Liver (tissue), 9 donors: ENCODE measurements around the gene MCMBP. TPM values are rescaled to one million over a fixed set of nuclear protein-coding genes. Genes with fewer than 3 reads are reported as not detected.
A peak's percentile ranks its signal among the peaks of the same experiment; 100 is the strongest.

Experiments used
- DNase-seq: peaks from one replicate; pipeline ENCODE4 v3.0.0-alpha.2; 2017; ENCODE audit warnings: low spot score
- H3K27ac ChIP-seq, 2 donors: one replicate each; pipeline ENCODE4 v1.7.0; 2013; ENCODE audit warnings: inconsistent platforms in 2 of 2, low read length in 2 of 2, control low read depth in 1 of 2, low read depth in 1 of 2, mild to moderate bottlenecking in 1 of 2
- H3K27me3 ChIP-seq, 4 donors: one replicate each; pipeline versions ENCODE4 v1.6.1 to v1.7.0; 2013; ENCODE audit warnings: low read length in 3 of 4, inconsistent platforms in 1 of 4, mild to moderate bottlenecking in 1 of 4, moderate library complexity in 1 of 4; ENCODE audit not compliant: control insufficient read depth in 4 of 4, insufficient read depth in 4 of 4
- H3K36me3 ChIP-seq, 4 donors: one replicate each; pipeline versions ENCODE4 v1.6.1 to v1.7.0; 2013; ENCODE audit warnings: low read length in 3 of 4, mild to moderate bottlenecking in 3 of 4, low read depth in 1 of 4, moderate library complexity in 1 of 4; ENCODE audit not compliant: control insufficient read depth in 4 of 4, insufficient read depth in 3 of 4
- H3K4me1 ChIP-seq, 4 donors: one replicate each; pipeline versions ENCODE4 v1.6.1 to v1.7.0; 2013; ENCODE audit warnings: low read length in 3 of 4, mild to moderate bottlenecking in 3 of 4, moderate library complexity in 1 of 4; ENCODE audit not compliant: control insufficient read depth in 4 of 4, insufficient read depth in 4 of 4
- H3K4me3 ChIP-seq, 3 donors: one replicate each; pipeline versions ENCODE4 v1.6.1 to v1.7.0; 2013; ENCODE audit warnings: low read length in 3 of 3, control low read depth in 1 of 3, low read depth in 1 of 3, mild to moderate bottlenecking in 1 of 3
- H3K9ac ChIP-seq, 2 donors: one replicate each; pipeline ENCODE4 v1.7.0; 2013; ENCODE audit warnings: low read length in 2 of 2, mild to moderate bottlenecking in 2 of 2, moderate library complexity in 2 of 2, control low read depth in 1 of 2, low read depth in 1 of 2
- H3K9me3 ChIP-seq, 4 donors: one replicate each; pipeline versions ENCODE4 v1.6.1 to v1.7.0; 2013; ENCODE audit warnings: low read length in 3 of 4; ENCODE audit not compliant: control insufficient read depth in 4 of 4
- EGR1 ChIP-seq, 2 donors: IDR thresholded peaks; 2 replicates each; pipeline ENCODE4 v1.6.1; 2016 to 2018; ENCODE audit warnings: antibody characterized with exemption in 2 of 2, low read depth in 2 of 2
- GABPA ChIP-seq, 2 donors: IDR thresholded peaks in 1 of 2; conservative IDR thresholded peaks in 1 of 2; 2 replicates each; pipeline ENCODE4 v1.6.1; 2016; ENCODE audit warnings: antibody characterized with exemption in 2 of 2, mild to moderate bottlenecking in 1 of 2, moderate library complexity in 1 of 2
- NR2F2 ChIP-seq: IDR thresholded peaks from 2 replicates; pipeline ENCODE4 v1.6.1; 2016; ENCODE audit warnings: antibody characterized with exemption
- RAD21 ChIP-seq, 2 donors: IDR thresholded peaks; 2 replicates each; pipeline ENCODE4 v1.6.1; 2016; ENCODE audit warnings: antibody characterized with exemption in 2 of 2, mild to moderate bottlenecking in 2 of 2
- SP1 ChIP-seq: IDR thresholded peaks from 2 replicates; pipeline ENCODE4 v1.6.1; 2018; ENCODE audit warnings: antibody characterized with exemption, mild to moderate bottlenecking
- TAF1 ChIP-seq: conservative IDR thresholded peaks from 2 replicates; pipeline ENCODE4 v1.6.1; 2016; ENCODE audit warnings: antibody characterized with exemption, mild to moderate bottlenecking
- YY1 ChIP-seq: IDR thresholded peaks from 2 replicates; pipeline ENCODE4 v1.6.1; 2016; ENCODE audit warnings: antibody characterized with exemption, mild to moderate bottlenecking
- WGBS: extraction: QIAGEN DNeasy Blood & Tissue Kit; methylation state at CpG from one replicate; pipeline ENCODE4 v1.1.7; 2013; 5-methylcytosine and 5-hydroxymethylcytosine counted together
- polyA plus RNA-seq, 2 donors: library from polyadenylated mRNA; stranded (reverse) in 1 of 2; unstranded in 1 of 2; fragments of 200-250 nt in 1 of 2; fragments of >200 nt in 1 of 2; fragmentation: Nextera tagmentation in 1 of 2; extraction: Ambion mirVana in 1 of 2; gene quantifications; one replicate each; pipeline versions ENCODE4 v1.2.1 to v1.2.3, GENCODE V29; 2013 to 2015
- total RNA-seq, 2 donors: library from RNA; depleted of rRNA; stranded (reverse); fragments of >200 nt; gene quantifications; one replicate each; pipeline ENCODE4 v1.2.3, GENCODE V29; 2014
- TF ChIP-seq, protein P1 (sequence below): IDR thresholded peaks from 2 replicates; pipeline ENCODE4 v1.6.1; 2016; ENCODE audit warnings: antibody characterized with exemption
- TF ChIP-seq, protein P2 (sequence below): IDR thresholded peaks from 2 replicates; pipeline ENCODE4 v1.6.1; 2016; ENCODE audit warnings: antibody characterized with exemption
- TF ChIP-seq, protein P3 (sequence below): IDR thresholded peaks from 2 replicates; pipeline ENCODE4 v1.6.1; 2016; ENCODE audit warnings: antibody characterized with exemption
- TF ChIP-seq, protein P4 (sequence below): fragments of 150-350 bp; IDR thresholded peaks from 2 replicates; pipeline ENCODE4 v1.5.1; 2017; ENCODE audit warnings: improper control_type of control experiment, low read depth, low read length; ENCODE audit not compliant: missing input control
- TF ChIP-seq, protein P5 (sequence below): IDR thresholded peaks from 2 replicates; pipeline ENCODE4 v1.6.1; 2016; ENCODE audit warnings: antibody characterized with exemption, mild to moderate bottlenecking
- donor health status: healthy.
- donor health status: healthy.
- donor health status: healthy.
- donor health status: healthy.
- donor health status: healthy.

Gene MCMBP
- total and polyA plus RNA-seq, 4 donors = 6.1 to 23.2 (median 17.3) TPM

DNA sequence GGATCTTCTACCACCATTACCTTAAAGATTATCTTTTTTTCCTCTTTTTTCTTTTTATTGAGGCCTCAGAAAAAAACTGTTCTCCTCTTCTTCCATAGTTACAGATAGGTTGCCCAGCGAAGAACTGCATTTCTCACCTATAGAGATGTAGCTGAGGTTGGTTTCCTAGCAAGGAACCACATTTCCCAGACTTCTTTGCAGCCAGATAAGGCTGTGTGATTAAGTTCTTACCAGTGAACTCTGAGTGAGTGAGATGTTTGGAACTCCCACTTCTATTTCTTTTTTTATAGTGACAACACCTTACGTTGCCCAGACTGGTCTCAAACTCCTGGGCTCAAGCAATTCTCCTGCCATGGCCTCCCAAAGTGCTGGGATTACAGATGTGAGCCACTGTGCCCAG is 5.9 kb upstream of the MCMBP start:
- no peak for DNase-seq
- H3K27me3 ChIP-seq = no peaks in the 10 kb centered on the region
- no peak overlapping the region for H3K4me3 ChIP-seq
- no peak overlapping the region for H3K9ac ChIP-seq
- peaks cover 0 to 6% (median 4%) of the 10 kb centered on the region in 4 donors for H3K4me1 ChIP-seq
- no peaks in the 10 kb centered on the region for H3K36me3 ChIP-seq
- WGBS = 88% methylated on average over 2 of the region's 2 CpGs
- no peak overlapping the region for H3K27ac ChIP-seq
- TF ChIP-seq YY1 (no peak), EGR1 (IDR thresholded peaks at IDR 0.05; ENCODE audit: low read depth in 2 of 2) (no peak), TAF1 (no peak)
- TF ChIP-seq, protein P1, sequence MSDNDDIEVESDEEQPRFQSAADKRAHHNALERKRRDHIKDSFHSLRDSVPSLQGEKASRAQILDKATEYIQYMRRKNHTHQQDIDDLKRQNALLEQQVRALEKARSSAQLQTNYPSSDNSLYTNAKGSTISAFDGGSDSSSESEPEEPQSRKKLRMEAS = no peak
- TF ChIP-seq, protein P2, sequence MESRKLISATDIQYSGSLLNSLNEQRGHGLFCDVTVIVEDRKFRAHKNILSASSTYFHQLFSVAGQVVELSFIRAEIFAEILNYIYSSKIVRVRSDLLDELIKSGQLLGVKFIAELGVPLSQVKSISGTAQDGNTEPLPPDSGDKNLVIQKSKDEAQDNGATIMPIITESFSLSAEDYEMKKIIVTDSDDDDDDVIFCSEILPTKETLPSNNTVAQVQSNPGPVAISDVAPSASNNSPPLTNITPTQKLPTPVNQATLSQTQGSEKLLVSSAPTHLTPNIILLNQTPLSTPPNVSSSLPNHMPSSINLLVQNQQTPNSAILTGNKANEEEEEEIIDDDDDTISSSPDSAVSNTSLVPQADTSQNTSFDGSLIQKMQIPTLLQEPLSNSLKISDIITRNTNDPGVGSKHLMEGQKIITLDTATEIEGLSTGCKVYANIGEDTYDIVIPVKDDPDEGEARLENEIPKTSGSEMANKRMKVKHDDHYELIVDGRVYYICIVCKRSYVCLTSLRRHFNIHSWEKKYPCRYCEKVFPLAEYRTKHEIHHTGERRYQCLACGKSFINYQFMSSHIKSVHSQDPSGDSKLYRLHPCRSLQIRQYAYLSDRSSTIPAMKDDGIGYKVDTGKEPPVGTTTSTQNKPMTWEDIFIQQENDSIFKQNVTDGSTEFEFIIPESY = no peak
- no peaks in the 10 kb centered on the region for H3K9me3 ChIP-seq

DNA sequence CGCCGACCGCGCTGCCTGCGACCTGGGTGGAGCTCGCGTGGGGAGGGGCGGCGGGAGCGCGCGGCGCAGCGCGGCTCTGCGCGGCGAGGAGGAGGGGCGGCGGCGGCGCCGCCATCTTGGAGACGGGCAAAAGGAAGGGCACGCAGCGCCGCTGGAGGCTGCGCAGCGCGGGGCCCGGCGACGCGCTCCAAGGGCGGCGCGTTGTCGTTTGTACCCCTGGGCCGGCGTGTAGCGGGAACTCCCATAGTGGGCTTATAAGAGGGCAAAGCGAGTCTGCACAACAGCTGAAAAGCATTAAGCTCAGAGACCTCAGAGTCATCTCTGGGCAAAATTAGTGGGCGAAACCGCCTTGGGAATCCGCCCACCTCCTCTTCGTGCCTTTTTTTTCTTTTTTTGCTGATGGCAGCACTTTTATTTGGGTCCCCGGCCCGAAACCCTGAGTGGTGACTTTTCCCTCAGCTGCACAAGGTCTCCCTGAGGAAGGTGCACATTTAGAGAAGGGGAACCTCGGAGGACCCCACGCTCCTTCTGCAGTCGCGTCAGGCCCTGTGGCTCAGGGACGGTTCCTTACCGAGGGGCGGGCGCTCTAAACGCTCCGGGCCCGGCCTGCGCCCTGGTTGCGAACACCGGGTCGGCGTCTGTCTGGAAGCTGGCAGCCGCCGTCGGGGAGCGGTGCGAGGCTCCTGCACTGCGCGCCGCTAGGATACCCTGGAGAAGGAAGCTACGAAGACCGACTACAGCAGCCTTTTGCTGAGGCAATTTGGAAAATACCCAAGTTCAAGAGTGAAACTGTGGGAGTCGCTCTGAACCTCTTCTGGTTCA is 428 bp upstream of the MCMBP start:
- no peaks in the 10 kb centered on the region for H3K9me3 ChIP-seq
- H3K36me3 ChIP-seq = no peaks in the 10 kb centered on the region
- DNase-seq = peak; percentile 86
- no peaks in the 10 kb centered on the region for H3K27me3 ChIP-seq
- peak overlapping the region; percentile 83 to 88 for H3K9ac ChIP-seq
- H3K4me3 ChIP-seq = peak overlapping the region; percentile 86 to 99 (median 94)
- peaks cover 0 to 21% (median 12%) of the 10 kb centered on the region in 4 donors for H3K4me1 ChIP-seq
- under 1% methylated on average over 75 of the region's 75 CpGs for WGBS
- TF ChIP-seq, protein P3, sequence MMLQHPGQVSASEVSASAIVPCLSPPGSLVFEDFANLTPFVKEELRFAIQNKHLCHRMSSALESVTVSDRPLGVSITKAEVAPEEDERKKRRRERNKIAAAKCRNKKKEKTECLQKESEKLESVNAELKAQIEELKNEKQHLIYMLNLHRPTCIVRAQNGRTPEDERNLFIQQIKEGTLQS = no peak
- TF ChIP-seq SP1 (peak; percentile 10), YY1 (peak; percentile 96), NR2F2 (no peak), TAF1 (peak; percentile 45)
- peak overlapping the region; percentile 79 to 82 for H3K27ac ChIP-seq

DNA sequence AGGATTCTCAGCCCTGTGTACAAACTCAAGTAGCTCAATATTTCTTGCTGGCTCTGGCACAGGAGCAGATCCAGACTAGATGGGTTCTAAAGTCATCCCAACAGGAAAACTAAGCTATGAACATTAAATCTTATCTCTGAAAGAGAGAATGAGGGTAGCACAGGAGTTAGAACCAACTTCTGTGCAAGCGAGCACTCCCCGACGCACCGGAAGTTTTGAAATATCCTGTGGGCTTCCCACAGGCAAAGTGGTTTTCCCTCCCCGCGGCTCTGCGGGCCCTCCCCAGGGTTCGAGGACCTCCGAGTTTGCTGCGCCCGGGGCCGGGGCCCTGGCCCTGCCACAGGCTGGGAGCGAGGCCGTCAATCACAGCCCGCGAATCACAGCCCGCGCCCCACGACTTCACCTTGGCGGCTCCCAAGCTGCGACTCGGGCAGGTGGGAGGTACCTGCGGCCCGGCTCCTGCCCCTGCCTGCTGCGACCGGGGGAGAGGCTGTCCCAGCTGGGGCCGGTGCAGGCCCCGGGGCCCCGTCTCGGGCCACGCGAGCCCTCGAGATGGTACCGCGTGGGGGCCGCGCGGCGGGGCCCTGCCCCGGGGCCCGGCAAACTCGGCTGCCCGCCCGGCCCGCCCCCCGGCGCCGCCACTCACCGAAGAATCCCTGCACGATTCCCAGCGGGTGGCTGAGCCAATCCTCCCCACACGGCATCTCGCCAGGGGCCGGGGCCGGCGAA is 598 bp downstream of the MCMBP start:
- H3K4me1 ChIP-seq = peaks cover 0 to 21% (median 12%) of the 10 kb centered on the region in 4 donors
- peak overlapping the region; percentile 59 to 93 for H3K9ac ChIP-seq
- TF ChIP-seq, protein P1 = no peak
- TF ChIP-seq, protein P2 = no peak
- TF ChIP-seq RAD21 (IDR thresholded peaks at IDR 0.05) (no peak), YY1 (peak; percentile 33), TAF1 (no peak), GABPA (IDR thresholded peaks at IDR 0.05 in 1 of 2, conservative IDR thresholded peaks at IDR 0.05 in 1 of 2) (peak; percentile 41 to 80)
- TF ChIP-seq, protein P4, sequence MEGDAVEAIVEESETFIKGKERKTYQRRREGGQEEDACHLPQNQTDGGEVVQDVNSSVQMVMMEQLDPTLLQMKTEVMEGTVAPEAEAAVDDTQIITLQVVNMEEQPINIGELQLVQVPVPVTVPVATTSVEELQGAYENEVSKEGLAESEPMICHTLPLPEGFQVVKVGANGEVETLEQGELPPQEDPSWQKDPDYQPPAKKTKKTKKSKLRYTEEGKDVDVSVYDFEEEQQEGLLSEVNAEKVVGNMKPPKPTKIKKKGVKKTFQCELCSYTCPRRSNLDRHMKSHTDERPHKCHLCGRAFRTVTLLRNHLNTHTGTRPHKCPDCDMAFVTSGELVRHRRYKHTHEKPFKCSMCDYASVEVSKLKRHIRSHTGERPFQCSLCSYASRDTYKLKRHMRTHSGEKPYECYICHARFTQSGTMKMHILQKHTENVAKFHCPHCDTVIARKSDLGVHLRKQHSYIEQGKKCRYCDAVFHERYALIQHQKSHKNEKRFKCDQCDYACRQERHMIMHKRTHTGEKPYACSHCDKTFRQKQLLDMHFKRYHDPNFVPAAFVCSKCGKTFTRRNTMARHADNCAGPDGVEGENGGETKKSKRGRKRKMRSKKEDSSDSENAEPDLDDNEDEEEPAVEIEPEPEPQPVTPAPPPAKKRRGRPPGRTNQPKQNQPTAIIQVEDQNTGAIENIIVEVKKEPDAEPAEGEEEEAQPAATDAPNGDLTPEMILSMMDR = no peak
- TF ChIP-seq, protein P5, sequence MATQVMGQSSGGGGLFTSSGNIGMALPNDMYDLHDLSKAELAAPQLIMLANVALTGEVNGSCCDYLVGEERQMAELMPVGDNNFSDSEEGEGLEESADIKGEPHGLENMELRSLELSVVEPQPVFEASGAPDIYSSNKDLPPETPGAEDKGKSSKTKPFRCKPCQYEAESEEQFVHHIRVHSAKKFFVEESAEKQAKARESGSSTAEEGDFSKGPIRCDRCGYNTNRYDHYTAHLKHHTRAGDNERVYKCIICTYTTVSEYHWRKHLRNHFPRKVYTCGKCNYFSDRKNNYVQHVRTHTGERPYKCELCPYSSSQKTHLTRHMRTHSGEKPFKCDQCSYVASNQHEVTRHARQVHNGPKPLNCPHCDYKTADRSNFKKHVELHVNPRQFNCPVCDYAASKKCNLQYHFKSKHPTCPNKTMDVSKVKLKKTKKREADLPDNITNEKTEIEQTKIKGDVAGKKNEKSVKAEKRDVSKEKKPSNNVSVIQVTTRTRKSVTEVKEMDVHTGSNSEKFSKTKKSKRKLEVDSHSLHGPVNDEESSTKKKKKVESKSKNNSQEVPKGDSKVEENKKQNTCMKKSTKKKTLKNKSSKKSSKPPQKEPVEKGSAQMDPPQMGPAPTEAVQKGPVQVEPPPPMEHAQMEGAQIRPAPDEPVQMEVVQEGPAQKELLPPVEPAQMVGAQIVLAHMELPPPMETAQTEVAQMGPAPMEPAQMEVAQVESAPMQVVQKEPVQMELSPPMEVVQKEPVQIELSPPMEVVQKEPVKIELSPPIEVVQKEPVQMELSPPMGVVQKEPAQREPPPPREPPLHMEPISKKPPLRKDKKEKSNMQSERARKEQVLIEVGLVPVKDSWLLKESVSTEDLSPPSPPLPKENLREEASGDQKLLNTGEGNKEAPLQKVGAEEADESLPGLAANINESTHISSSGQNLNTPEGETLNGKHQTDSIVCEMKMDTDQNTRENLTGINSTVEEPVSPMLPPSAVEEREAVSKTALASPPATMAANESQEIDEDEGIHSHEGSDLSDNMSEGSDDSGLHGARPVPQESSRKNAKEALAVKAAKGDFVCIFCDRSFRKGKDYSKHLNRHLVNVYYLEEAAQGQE = no peak
- H3K4me3 ChIP-seq = peak overlapping the region; percentile 62 to 99 (median 94)
- H3K9me3 ChIP-seq = no peaks in the 10 kb centered on the region
- no peaks in the 10 kb centered on the region for H3K27me3 ChIP-seq
- no peaks in the 10 kb centered on the region for H3K36me3 ChIP-seq
- H3K27ac ChIP-seq = peak overlapping the region; percentile 79 to 82
- under 1% methylated on average over 56 of the region's 56 CpGs for WGBS
- DNase-seq = peak; percentile 66
